Fibroblast of lung (primary cell): ENCODE data around the gene FMNL3. TPM values are rescaled to one million over a fixed set of nuclear protein-coding genes. Genes with fewer than 3 reads are reported as not detected.
"Not testable (repeated sequence)": the region's sequence is repeated elsewhere in the genome, so short reads cannot be mapped to it uniquely, and the experiment has no call there.

ENCODE experiments used
- DNase-seq, 2 donors: peaks; one replicate each; pipeline versions ENCODE4 v3.0.0 to v3.0.0-alpha.2; 2010; ENCODE audit warnings: low read depth in 2 of 2
- H2AFZ ChIP-seq: 2 replicates; pipeline ENCODE4 v1.5.1; 2012; ENCODE audit warnings: low read length, control low read depth, inconsistent platforms
- H3K27ac ChIP-seq: 2 replicates; pipeline ENCODE4 v1.5.1; 2011; ENCODE audit warnings: low read length, control low read depth; ENCODE audit not compliant: insufficient read depth
- H3K27me3 ChIP-seq: 2 replicates; pipeline ENCODE4 v1.5.1; 2011; ENCODE audit warnings: mild to moderate bottlenecking, low read length; ENCODE audit not compliant: control insufficient read depth, insufficient read depth
- H3K36me3 ChIP-seq: 2 replicates; pipeline ENCODE4 v1.5.1; 2011; ENCODE audit warnings: low read length; ENCODE audit not compliant: control insufficient read depth, insufficient read depth
- H3K4me1 ChIP-seq: 2 replicates; pipeline ENCODE4 v1.5.1; 2011; ENCODE audit warnings: low read length; ENCODE audit not compliant: control insufficient read depth, insufficient read depth; ENCODE audit errors: extremely low read depth
- H3K4me2 ChIP-seq: 2 replicates; pipeline ENCODE4 v1.5.1; 2011; ENCODE audit warnings: low read length, control low read depth; ENCODE audit not compliant: insufficient read depth; ENCODE audit errors: extremely low read depth
- H3K4me3 ChIP-seq, 4 experiments: fragments of 200-600 bp in 1 of 4; sonication (generic) in 1 of 4; replicated peaks in 1 of 4; 2 replicates each; pipeline ENCODE4 v1.5.1; 2011 to 2016; ENCODE audit warnings: low read length in 4 of 4, low read depth in 3 of 4, mild to moderate bottlenecking in 3 of 4, control low read depth in 2 of 4, inconsistent platforms in 1 of 4, mixed read lengths in 1 of 4; ENCODE audit not compliant: insufficient read depth in 1 of 4; ENCODE audit errors: control extremely low read depth in 1 of 4
- H3K79me2 ChIP-seq: 2 replicates; pipeline ENCODE4 v1.5.1; 2012; ENCODE audit warnings: mild to moderate bottlenecking, low read length, inconsistent platforms; ENCODE audit not compliant: control insufficient read depth, insufficient read depth
- H3K9ac ChIP-seq: 2 replicates; pipeline ENCODE4 v1.5.1; 2011; ENCODE audit warnings: mild to moderate bottlenecking, low read length, control low read depth; ENCODE audit not compliant: insufficient read depth
- H3K9me3 ChIP-seq: 2 replicates; pipeline ENCODE4 v1.5.1; 2012; ENCODE audit warnings: low read depth, low read length; ENCODE audit not compliant: control insufficient read depth, insufficient read depth
- H4K20me1 ChIP-seq: 2 replicates; pipeline ENCODE4 v1.5.1; 2011; ENCODE audit warnings: low read length; ENCODE audit not compliant: control insufficient read depth, insufficient read depth; ENCODE audit errors: extremely low read depth
- EZH2 ChIP-seq: IDR thresholded peaks from 2 replicates; pipeline ENCODE4 v1.5.1; 2012; ENCODE audit warnings: low read length, control low read depth, mild to moderate bottlenecking; ENCODE audit errors: missing control alignments
- polyA plus RNA-seq, 2 donors: library from polyadenylated mRNA; depleted of rRNA in 1 of 2; stranded (reverse) in 1 of 2; unstranded in 1 of 2; fragments of >200 nt; gene quantifications; 2 replicates each; pipeline ENCODE4 v1.2.1, GENCODE V29; 2011 to 2012; ENCODE audit warnings: missing spikeins in 1 of 2
- total RNA-seq: library from RNA; depleted of rRNA; stranded (reverse); fragments of >200 nt; gene quantifications from 2 replicates; pipeline ENCODE4 v1.2.1, GENCODE V29; 2014
- TF ChIP-seq, protein P1 (sequence below), 2 donors: IDR thresholded peaks in 1 of 2; conservative IDR thresholded peaks in 1 of 2; 1 replicate in 1 of 2; 2 replicates in 1 of 2; pipeline ENCODE4 v1.5.1; 2011 to 2012; ENCODE audit warnings: low read length in 2 of 2, control low read depth in 1 of 2, inconsistent platforms in 1 of 2, low read depth in 1 of 2, mild to moderate bottlenecking in 1 of 2

The FMNL3 gene
- total and polyA plus RNA-seq, 2 donors (not counting 1 experiment from before 2014, with no cell fraction given) = 15.0 to 22.5 TPM

DNA sequence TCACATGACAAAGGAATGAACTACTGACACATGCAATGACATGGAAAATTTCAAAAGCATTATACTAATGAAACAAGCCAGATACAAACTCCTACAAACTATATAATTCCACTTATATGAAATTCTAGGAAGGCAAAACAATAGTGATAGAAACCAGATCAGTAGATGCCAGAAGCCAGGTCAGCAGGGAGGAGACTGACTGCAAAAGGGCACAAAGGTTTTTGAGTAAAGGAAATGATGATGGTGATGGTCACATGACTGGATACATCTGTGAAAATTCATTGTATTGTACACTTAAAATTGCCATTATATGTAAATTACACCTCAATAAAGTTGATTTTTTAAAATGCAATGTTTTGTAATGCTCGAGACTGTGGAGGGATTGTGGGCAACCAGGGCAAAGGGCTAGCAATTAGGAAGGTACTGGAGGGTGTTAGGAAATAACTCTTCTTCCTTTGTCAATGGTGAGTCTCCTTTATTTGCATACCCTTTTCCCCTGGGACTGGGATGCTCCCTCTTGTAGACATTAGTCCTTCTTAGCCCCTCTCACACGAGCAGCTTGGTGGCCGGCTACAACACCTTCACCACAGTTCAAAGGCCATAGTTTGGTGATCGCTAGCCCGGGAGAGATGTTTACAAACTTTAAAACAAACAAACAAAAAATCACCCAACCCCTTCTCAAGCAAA is 90.5 kb downstream of the FMNL3 start:
- Histone ChIP-seq H4K20me1 (no peaks in the 10 kb centered on the region), H2AFZ (no peak overlapping the region), H3K4me2 (no peak overlapping the region), H3K4me3 (no peak overlapping the region), H3K9me3 (no peaks in the 10 kb centered on the region), H3K36me3 (no peaks in the 10 kb centered on the region), H3K27me3 (peaks cover 3% of the 10 kb centered on the region), H3K27ac (no peak overlapping the region), H3K79me2 (no peaks in the 10 kb centered on the region), H3K4me1 (peaks cover under 1% of the 10 kb centered on the region), H3K9ac (no peak overlapping the region)
- no peak for TF ChIP-seq EZH2
- TF ChIP-seq, protein P1, sequence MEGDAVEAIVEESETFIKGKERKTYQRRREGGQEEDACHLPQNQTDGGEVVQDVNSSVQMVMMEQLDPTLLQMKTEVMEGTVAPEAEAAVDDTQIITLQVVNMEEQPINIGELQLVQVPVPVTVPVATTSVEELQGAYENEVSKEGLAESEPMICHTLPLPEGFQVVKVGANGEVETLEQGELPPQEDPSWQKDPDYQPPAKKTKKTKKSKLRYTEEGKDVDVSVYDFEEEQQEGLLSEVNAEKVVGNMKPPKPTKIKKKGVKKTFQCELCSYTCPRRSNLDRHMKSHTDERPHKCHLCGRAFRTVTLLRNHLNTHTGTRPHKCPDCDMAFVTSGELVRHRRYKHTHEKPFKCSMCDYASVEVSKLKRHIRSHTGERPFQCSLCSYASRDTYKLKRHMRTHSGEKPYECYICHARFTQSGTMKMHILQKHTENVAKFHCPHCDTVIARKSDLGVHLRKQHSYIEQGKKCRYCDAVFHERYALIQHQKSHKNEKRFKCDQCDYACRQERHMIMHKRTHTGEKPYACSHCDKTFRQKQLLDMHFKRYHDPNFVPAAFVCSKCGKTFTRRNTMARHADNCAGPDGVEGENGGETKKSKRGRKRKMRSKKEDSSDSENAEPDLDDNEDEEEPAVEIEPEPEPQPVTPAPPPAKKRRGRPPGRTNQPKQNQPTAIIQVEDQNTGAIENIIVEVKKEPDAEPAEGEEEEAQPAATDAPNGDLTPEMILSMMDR (conservative IDR thresholded peaks at IDR 0.05 in 1 of 2, IDR thresholded peaks at IDR 0.05 in 1 of 2; ENCODE audit: low read depth in 1 of 2, low read length in 2 of 2) = no peak
- DNase-seq = no peak

DNA sequence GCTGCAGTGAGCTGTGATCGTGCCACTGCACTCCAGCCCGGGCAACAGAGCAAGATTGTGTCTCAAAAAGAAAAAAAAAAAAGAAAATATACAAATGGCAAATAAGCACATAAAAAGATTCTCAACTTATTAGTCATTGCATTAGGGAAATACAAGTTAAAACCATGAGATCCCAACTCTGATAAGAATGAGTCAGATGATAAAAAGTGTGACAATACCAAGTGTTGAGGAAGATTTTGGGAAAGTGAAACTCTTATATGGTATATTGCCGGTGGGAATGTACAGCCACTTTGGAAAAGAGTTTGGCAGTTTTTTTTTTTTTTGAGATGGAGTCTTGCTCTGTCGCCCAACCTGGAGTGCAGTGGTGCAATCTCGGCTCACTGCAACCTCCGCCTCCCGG is 91.5 kb downstream of the FMNL3 start:
- DNase-seq = peak; percentile 31 to 57
- Histone ChIP-seq H3K79me2 (no peaks in the 10 kb centered on the region), H3K4me1 (no peaks in the 10 kb centered on the region), H3K36me3 (no peaks in the 10 kb centered on the region), H3K27me3 (peaks cover 3% of the 10 kb centered on the region), H3K4me2 (no peak overlapping the region), H4K20me1 (no peaks in the 10 kb centered on the region), H3K9ac (no peak overlapping the region), H3K27ac (no peak overlapping the region), H3K9me3 (no peaks in the 10 kb centered on the region), H3K4me3 (no peak overlapping the region), H2AFZ (no peak overlapping the region)
- TF ChIP-seq, protein P1 (conservative IDR thresholded peaks at IDR 0.05 in 1 of 2, IDR thresholded peaks at IDR 0.05 in 1 of 2; ENCODE audit: low read depth in 1 of 2, low read length in 2 of 2) = no peak
- TF ChIP-seq EZH2 = no peak

DNA sequence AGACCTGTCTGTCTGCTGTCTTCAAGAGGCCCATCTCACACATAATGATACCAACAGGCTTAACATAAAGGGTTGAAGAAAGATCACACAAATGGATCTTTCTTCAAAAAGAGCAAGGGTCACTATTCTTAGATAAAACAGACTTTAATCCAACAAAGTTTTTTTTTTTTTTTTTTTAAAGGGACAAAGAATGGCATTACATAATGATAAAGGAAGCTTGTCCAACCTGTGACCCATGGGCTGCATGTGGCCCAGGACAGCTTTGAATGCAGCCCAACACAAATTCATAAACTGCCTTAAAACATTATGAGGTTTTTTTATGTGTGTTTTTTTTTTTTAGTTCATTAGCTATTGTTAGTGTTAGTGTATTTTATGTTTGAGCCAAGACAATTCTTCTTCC is 95.0 kb downstream of the FMNL3 start:
- TF ChIP-seq EZH2 = no peak
- TF ChIP-seq, protein P1 (conservative IDR thresholded peaks at IDR 0.05 in 1 of 2, IDR thresholded peaks at IDR 0.05 in 1 of 2; ENCODE audit: low read depth in 1 of 2, low read length in 2 of 2) = no peak

DNA sequence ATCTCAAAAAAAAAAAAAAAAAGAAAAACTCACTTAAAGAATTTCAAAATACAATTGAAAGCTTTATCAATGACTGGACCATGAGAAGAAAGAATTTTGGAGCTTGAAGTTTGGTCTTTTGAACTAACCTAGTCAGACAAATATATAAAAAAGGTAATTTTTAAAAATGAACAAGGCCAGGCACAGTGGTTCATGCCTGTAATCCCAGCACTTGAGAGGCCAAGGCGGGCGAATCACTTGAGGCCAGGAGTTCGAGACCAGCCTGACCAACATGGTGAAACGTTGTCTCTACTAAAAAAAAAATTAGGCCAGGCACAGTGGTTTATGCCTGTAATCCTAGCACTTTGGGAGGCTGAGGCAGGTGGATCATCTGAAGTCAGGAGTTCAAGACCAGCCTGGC is 96.4 kb downstream of the FMNL3 start:
- H3K79me2 ChIP-seq, H3K27me3 ChIP-seq, H2AFZ ChIP-seq, H3K4me2 ChIP-seq, H3K9ac ChIP-seq, H3K27ac ChIP-seq, H3K36me3 ChIP-seq, H3K9me3 ChIP-seq, DNase-seq, H4K20me1 ChIP-seq, H3K4me1 ChIP-seq, H3K4me3 ChIP-seq: not testable (repeated sequence)

More for the DNA sequence above, 95.0 kb downstream of the FMNL3 start:
- Histone ChIP-seq H3K4me3 (no peak overlapping the region), H3K4me1 (no peaks in the 10 kb centered on the region), H3K27ac (no peak overlapping the region), H3K4me2 (no peak overlapping the region), H3K27me3 (no peaks in the 10 kb centered on the region), H3K36me3 (no peaks in the 10 kb centered on the region), H3K79me2 (no peaks in the 10 kb centered on the region), H3K9me3 (no peaks in the 10 kb centered on the region), H2AFZ (no peak overlapping the region), H4K20me1 (no peaks in the 10 kb centered on the region), H3K9ac (no peak overlapping the region)
- no peak for DNase-seq
